PC-3 (cell line): Measurements from ENCODE around the gene PRR20G. TPM values are rescaled to one million over a fixed set of nuclear protein-coding genes. Genes with fewer than 3 reads are reported as not detected.

Source experiments
- ATAC-seq: fragments of 200-7000 bp; cut with Tn5 transposase; 2 replicates; pipeline ENCODE4 v1.9.1; 2020; ENCODE audit warnings: mild to moderate bottlenecking, moderate library complexity
- BruUV-seq: library from RNA; stranded (reverse); fragments of 400-500 nt; replicated peaks from 2 replicates; lab custom pipeline; 2021; lab: Mats Ljungman, UMichigan
- CTCF ChIA-PET: fragments of 300-600 bp; sonication (Branson Sonifier 250); formaldehyde crosslinking; loops from one replicate; lab custom pipeline; 2022; ENCODE audit warnings: antibody characterized with exemption; lab: Charles Lee
- POLR2A ChIA-PET: fragments of 300-600 bp; sonication (Branson Sonifier 250); formaldehyde crosslinking; loops from one replicate; lab custom pipeline; 2022; ENCODE audit warnings: antibody characterized with exemption; ENCODE audit not compliant: unreplicated experiment; lab: Charles Lee
- DNase-seq: peaks from one replicate; pipeline ENCODE4 v3.0.0-alpha.2; 2015
- H2AFZ ChIP-seq: fragments of 300-600 bp; sonication (generic); 2 replicates; pipeline ENCODE4 v1.6.0; 2016; ENCODE audit warnings: antibody characterized with exemption, low read length
- H3F3A ChIP-seq: fragments of 300-600 bp; sonication (generic); one replicate; pipeline ENCODE4 v1.6.0; 2017; ENCODE audit warnings: antibody characterized with exemption, low read length, control low read depth, mild to moderate bottlenecking; ENCODE audit not compliant: unreplicated experiment
- H3K27ac ChIP-seq: fragments of 300-600 bp; sonication (generic); 2 replicates; pipeline ENCODE4 v1.5.1; 2016; ENCODE audit warnings: mild to moderate bottlenecking, low read length
- H3K27me3 ChIP-seq: fragments of 300-600 bp; sonication (generic); 2 replicates; pipeline ENCODE4 v1.6.1; 2016; ENCODE audit warnings: low read length, mixed read lengths
- H3K36me3 ChIP-seq: fragments of 300-600 bp; sonication (generic); 2 replicates; pipeline ENCODE4 v1.6.1; 2016; ENCODE audit warnings: low read depth, mixed run types, low read length, mixed read lengths
- H3K4me1 ChIP-seq: fragments of 300-600 bp; sonication (generic); 2 replicates; pipeline ENCODE4 v1.5.1; 2016; ENCODE audit warnings: low read length; ENCODE audit not compliant: insufficient read depth
- H3K4me2 ChIP-seq: fragments of 300-600 bp; sonication (generic); 2 replicates; pipeline ENCODE4 v1.6.0; 2016; ENCODE audit warnings: low read length
- H3K4me3 ChIP-seq: fragments of 300-600 bp; sonication (generic); 2 replicates; pipeline ENCODE4 v1.5.1; 2016; ENCODE audit warnings: mild to moderate bottlenecking, low read length, mixed read lengths
- H3K79me2 ChIP-seq: fragments of 300-600 bp; sonication (generic); 2 replicates; pipeline ENCODE4 v1.6.1; 2017; ENCODE audit warnings: low read length, mixed read lengths
- H3K9ac ChIP-seq: fragments of 300-600 bp; sonication (generic); 2 replicates; pipeline ENCODE4 v1.6.0; 2016; ENCODE audit warnings: mild to moderate bottlenecking, low read length
- H3K9me2 ChIP-seq: fragments of 300-600 bp; sonication (generic); replicated peaks from 2 replicates; pipeline ENCODE4 v1.6.1; 2016; ENCODE audit warnings: mixed run types, low read length, mixed read lengths
- H3K9me3 ChIP-seq: fragments of 300-600 bp; sonication (generic); 2 replicates; pipeline ENCODE4 v1.6.1; 2016; ENCODE audit warnings: low read length, mixed read lengths
- H4K20me1 ChIP-seq: fragments of 300-600 bp; sonication (generic); 2 replicates; pipeline ENCODE4 v1.6.1; 2016; ENCODE audit warnings: low read length, mixed read lengths
- CTCF ChIP-seq: fragments of 300-600 bp; sonication (generic); conservative IDR thresholded peaks from 2 replicates; pipeline ENCODE4 v1.5.1; 2017; ENCODE audit warnings: antibody characterized with exemption, low read depth, mild to moderate bottlenecking, low read length
- EZH2 ChIP-seq: fragments of 300-600 bp; sonication (generic); IDR thresholded peaks from one replicate; pipeline ENCODE4 v1.6.1; 2017; ENCODE audit warnings: antibody characterized with exemption, mild to moderate bottlenecking, low read length; ENCODE audit not compliant: unreplicated experiment
- EZH2phosphoT487 ChIP-seq: fragments of 300-600 bp; sonication (generic); IDR thresholded peaks from 2 replicates; pipeline ENCODE4 v1.6.1; 2018; ENCODE audit warnings: mild to moderate bottlenecking, antibody characterized with exemption, low read length, borderline replicate concordance
- intact Hi-C: fragments of 100-400 bp; cut with micrococcal nuclease; formaldehyde crosslinking; loops from 2 replicates; pipeline ENCODE4 v1.9.0; 2023
- total RNA-seq: library from RNA; depleted of rRNA; stranded (reverse); fragments of >200 nt; gene quantifications from 2 replicates; pipeline ENCODE4 v1.2.3, GENCODE V29; 2014

Gene PRR20G
- total RNA-seq, 1 experiment from 2014 or later = not detected

GRCh38 chr3:127326341-127326740 is 38.5 kb upstream of the PRR20G start:
- Histone ChIP-seq H2AFZ (no peak overlapping the region), H3K79me2 (no peaks in the 10 kb centered on the region), H3K36me3 (no peaks in the 10 kb centered on the region), H3K27me3 (peaks cover 19% of the 10 kb centered on the region; the same call in 1 of the 2 replicates), H3K4me3 (no peak overlapping the region), H3K4me1 (no peaks in the 10 kb centered on the region), H3K4me2 (no peak overlapping the region), H3F3A (no peaks in the 10 kb centered on the region), H3K27ac (no peak overlapping the region), H3K9me2 (no peaks in the 10 kb centered on the region), H4K20me1 (no peaks in the 10 kb centered on the region), H3K9me3 (no peaks in the 10 kb centered on the region), H3K9ac (no peak overlapping the region)
- no peak for ATAC-seq
- DNase-seq = no peak
- ChIA-PET POLR2A (no interaction called here), CTCF (no interaction called here)
- intact Hi-C loops = no loop called here
- TF ChIP-seq EZH2phosphoT487 (no peak), EZH2 (no peak), CTCF (no peak)
- BruUV-seq = no TSS peak

- DNase-seq (no peak), ATAC-seq (no peak)
- intact Hi-C loops = no loop called here
- Histone ChIP-seq H3K4me2 (no peak overlapping the region), H3K9me3 (no peaks in the 10 kb centered on the region), H3K27me3 (peaks cover 19% of the 10 kb centered on the region; the same call in 1 of the 2 replicates), H2AFZ (no peak overlapping the region), H3K9me2 (no peaks in the 10 kb centered on the region), H3K4me3 (no peak overlapping the region), H3K36me3 (no peaks in the 10 kb centered on the region), H3K27ac (no peak overlapping the region), H4K20me1 (no peaks in the 10 kb centered on the region), H3K79me2 (no peaks in the 10 kb centered on the region), H3F3A (no peaks in the 10 kb centered on the region), H3K9ac (no peak overlapping the region), H3K4me1 (no peaks in the 10 kb centered on the region)
- TF ChIP-seq EZH2phosphoT487 (no peak), CTCF (no peak), EZH2 (no peak)
- ChIA-PET CTCF (no interaction called here), POLR2A (no interaction called here)
- BruUV-seq = no TSS peak
Observed at GRCh38 chr3:127325629-127325961, 37.7 kb upstream of the PRR20G start.

GRCh38 chr3:127324913-127325628 is 37.2 kb upstream of the PRR20G start:
- Histone ChIP-seq H3K27ac (no peak overlapping the region), H2AFZ (no peak overlapping the region), H3K9me3 (no peaks in the 10 kb centered on the region), H4K20me1 (no peaks in the 10 kb centered on the region), H3K9me2 (no peaks in the 10 kb centered on the region), H3K4me1 (no peaks in the 10 kb centered on the region), H3K79me2 (no peaks in the 10 kb centered on the region), H3F3A (no peaks in the 10 kb centered on the region), H3K27me3 (peaks cover 19% of the 10 kb centered on the region; the same call in 1 of the 2 replicates), H3K4me2 (no peak overlapping the region), H3K4me3 (no peak overlapping the region), H3K9ac (no peak overlapping the region), H3K36me3 (no peaks in the 10 kb centered on the region)
- DNase-seq = no peak
- no peak for ATAC-seq
- ChIA-PET CTCF (no interaction called here), POLR2A (no interaction called here)
- no peak for TF ChIP-seq CTCF
- no peak for TF ChIP-seq EZH2phosphoT487
- TF ChIP-seq EZH2 = no peak
- intact Hi-C loops = no loop called here
- BruUV-seq = no TSS peak
